Left kidney (tissue), 8 donors: Measurements from ENCODE around the gene UPF2. TPM values are rescaled to one million over a fixed set of nuclear protein-coding genes. Genes with fewer than 3 reads are reported as not detected.
"Not testable (repeated sequence)": the region's sequence is repeated elsewhere in the genome, so short reads cannot be mapped to it uniquely, and the experiment has no call there.

Source experiments
- DNase-seq: peaks from one replicate; pipeline ENCODE4 v3.0.0-alpha.2; 2013
- long read RNA-seq, 8 donors: transcript quantifications; one replicate each; lab custom pipeline, GENCODE V29; 2026
- polyA plus RNA-seq: library from polyadenylated mRNA; unstranded; fragments of 120-200 nt; gene quantifications from one replicate; pipeline ENCODE4 v1.2.1, GENCODE V29; 2013; ENCODE audit not compliant: insufficient read length

UPF2 gene, protein sequence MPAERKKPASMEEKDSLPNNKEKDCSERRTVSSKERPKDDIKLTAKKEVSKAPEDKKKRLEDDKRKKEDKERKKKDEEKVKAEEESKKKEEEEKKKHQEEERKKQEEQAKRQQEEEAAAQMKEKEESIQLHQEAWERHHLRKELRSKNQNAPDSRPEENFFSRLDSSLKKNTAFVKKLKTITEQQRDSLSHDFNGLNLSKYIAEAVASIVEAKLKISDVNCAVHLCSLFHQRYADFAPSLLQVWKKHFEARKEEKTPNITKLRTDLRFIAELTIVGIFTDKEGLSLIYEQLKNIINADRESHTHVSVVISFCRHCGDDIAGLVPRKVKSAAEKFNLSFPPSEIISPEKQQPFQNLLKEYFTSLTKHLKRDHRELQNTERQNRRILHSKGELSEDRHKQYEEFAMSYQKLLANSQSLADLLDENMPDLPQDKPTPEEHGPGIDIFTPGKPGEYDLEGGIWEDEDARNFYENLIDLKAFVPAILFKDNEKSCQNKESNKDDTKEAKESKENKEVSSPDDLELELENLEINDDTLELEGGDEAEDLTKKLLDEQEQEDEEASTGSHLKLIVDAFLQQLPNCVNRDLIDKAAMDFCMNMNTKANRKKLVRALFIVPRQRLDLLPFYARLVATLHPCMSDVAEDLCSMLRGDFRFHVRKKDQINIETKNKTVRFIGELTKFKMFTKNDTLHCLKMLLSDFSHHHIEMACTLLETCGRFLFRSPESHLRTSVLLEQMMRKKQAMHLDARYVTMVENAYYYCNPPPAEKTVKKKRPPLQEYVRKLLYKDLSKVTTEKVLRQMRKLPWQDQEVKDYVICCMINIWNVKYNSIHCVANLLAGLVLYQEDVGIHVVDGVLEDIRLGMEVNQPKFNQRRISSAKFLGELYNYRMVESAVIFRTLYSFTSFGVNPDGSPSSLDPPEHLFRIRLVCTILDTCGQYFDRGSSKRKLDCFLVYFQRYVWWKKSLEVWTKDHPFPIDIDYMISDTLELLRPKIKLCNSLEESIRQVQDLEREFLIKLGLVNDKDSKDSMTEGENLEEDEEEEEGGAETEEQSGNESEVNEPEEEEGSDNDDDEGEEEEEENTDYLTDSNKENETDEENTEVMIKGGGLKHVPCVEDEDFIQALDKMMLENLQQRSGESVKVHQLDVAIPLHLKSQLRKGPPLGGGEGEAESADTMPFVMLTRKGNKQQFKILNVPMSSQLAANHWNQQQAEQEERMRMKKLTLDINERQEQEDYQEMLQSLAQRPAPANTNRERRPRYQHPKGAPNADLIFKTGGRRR
- polyA plus RNA-seq, result 42.8 TPM
- long read RNA-seq, donor 1, partial matches to known transcripts, result 22 of 23 reads
- long read RNA-seq, donor 1, other reads (novel, unspliced or antisense), result 0 of 23 reads
- long read RNA-seq, donor 2, partial matches to known transcripts, result 34 of 43 reads
- long read RNA-seq, donor 2, other reads (novel, unspliced or antisense), result 8 of 43 reads
- long read RNA-seq, donor 3, partial matches to known transcripts, result 68 of 71 reads
- long read RNA-seq, donor 3, other reads (novel, unspliced or antisense), result 0 of 71 reads
- long read RNA-seq, donor 4, result 0 reads
- long read RNA-seq, donor 5, full-length matches to known transcripts, result 2 of 62 reads
- long read RNA-seq, donor 5, partial matches to known transcripts, result 60 of 62 reads
- long read RNA-seq, donor 5, other reads (novel, unspliced or antisense), result 0 of 62 reads
- long read RNA-seq, donor 6, partial matches to known transcripts, result 30 of 31 reads
- long read RNA-seq, donor 6, other reads (novel, unspliced or antisense), result 0 of 31 reads
- long read RNA-seq, donor 7, full-length matches to known transcripts, result 6 of 51 reads
- long read RNA-seq, donor 7, partial matches to known transcripts, result 45 of 51 reads
- long read RNA-seq, donor 7, other reads (novel, unspliced or antisense), result 0 of 51 reads
- long read RNA-seq, donor 8, full-length matches to known transcripts, result 3 of 25 reads
- long read RNA-seq, donor 8, partial matches to known transcripts, result 22 of 25 reads
- long read RNA-seq, donor 8, other reads (novel, unspliced or antisense), result 0 of 25 reads

DNA sequence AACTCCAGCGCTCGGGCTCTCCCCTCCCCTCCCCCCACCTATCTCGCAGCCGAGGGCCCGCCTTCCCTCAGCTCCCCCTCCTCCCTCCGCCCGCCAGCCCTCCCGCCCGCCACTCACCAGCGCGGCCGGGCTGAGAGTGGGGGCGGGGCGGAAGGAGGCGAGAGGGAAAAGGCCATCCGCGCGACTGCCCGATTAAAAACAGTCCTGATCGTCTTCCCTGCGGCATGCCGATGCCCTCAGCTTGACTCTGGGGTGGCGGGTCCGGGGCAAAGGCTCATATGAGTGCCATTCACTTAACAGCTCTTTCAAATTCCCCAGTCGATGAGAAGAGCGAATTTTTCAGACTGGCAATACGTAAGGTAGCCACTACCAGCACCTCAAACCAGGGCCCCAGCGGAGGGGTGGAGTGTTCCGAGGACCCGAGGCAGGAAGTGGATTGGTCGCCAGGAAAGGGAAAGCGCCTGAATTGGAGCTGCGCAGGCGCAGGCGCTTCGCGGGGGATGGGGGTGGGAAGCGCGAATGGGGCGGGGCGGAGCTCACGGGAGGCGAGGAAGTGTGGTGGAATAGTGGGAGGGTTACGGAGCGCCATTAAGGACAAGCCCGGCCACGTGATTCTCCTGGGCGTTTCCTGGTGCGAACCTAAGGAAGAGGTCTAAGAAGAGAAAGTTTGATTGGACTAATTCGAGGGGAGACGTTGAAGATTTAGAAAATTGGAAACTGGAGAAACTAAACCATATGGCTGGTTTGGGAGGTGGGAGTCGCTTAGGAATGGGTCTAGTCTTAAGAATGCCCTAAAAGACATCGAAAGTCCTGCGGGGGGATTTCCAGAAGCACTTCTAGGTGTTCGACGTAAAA lies at the start of gene UPF2:
Gene UPF2, minus strand, starts transcription at position 13 of the 855 bp plus-strand sequence. CDS start 7,386 bp downstream, outside the sequence.
- peak; percentile 98 for DNase-seq

DNA sequence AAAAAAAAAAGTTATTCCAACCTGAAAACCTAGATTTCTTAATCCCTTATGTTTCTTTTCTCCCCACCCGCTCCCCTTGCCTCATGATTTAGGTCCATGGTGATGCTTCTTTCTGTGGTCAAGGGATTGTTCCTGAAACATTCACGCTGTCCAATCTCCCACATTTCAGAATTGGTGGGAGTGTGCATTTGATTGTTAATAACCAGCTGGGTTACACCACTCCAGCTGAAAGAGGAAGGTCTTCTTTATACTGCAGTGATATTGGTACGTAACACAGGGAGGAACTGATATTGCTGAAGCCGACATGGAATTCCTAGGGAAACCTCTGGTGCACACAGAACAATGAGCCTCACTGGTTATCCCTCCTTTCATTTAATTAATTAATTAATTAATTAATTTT lies 48.8 kb upstream of the UPF2 start:
- no peak for DNase-seq

DNA sequence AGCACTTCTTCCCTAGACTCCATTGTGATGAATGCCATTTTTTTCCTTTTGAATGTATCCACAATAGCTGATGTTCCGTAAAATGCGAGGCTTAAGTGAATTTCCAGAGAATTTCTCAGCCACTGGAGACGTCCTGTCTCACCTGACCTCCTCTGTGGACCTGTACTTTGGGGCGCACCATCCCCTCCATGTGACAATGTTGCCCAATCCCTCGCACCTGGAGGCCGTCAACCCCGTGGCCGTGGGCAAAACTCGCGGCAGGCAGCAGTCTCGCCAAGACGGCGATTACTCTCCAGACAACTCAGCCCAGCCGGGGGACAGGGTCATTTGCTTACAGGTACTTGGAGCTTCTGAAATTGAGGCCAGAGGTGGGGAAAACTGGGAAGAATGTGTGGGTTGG lies 46.3 kb upstream of the UPF2 start:
- DNase-seq, result no peak

DNA sequence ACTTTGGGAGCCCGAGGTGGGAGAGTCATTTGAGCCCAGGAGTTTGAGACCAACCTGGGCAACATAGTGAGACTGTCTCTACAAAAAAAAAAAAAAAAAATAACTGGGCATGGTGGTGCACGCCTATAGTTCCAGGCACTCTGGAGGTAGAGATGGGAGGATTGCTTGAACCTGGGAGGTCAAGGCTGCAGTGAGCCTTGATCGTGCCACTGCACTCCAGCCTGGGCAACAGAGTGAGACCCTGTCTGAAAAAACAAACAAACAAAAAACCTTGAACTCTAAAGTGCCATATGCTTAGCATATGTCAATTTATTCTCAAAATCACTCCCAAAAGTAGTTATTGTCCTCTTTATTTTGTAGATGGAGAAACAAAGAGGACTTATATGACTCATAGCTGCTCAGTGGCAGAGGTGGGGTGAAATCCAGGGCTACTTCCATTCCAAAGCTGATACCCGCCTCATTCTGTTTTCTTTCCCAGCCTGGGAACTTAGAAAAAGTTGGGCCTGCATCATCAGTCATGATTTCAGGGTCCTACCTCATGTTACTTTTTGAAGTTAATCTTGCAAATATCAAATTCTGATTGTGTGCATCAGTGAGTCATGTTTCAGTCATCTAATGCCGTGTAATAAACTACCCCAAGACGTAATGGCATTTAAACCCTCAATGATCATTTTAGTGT lies 39.4 kb upstream of the UPF2 start:
- no peak for DNase-seq

DNA sequence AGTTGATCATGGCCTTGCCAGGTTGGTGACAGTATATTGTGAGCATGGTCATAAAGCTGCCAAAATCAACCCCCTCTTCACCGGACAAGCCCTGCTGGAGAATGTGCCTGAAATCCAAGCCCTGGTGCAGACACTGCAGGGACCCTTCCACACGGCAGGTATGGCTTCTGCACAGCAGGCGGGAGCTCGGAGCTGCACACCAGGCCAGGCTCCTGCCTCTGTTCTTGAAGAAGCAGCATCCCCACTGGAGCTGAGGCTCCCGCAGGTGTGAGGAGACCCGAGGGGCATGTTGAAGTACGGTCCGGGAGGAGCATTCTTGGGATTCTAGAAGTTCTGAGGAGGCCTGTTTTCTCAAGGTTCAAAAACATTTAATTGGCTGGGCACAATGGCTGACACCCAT lies 38.9 kb upstream of the UPF2 start:
- DNase-seq, result no peak

DNA sequence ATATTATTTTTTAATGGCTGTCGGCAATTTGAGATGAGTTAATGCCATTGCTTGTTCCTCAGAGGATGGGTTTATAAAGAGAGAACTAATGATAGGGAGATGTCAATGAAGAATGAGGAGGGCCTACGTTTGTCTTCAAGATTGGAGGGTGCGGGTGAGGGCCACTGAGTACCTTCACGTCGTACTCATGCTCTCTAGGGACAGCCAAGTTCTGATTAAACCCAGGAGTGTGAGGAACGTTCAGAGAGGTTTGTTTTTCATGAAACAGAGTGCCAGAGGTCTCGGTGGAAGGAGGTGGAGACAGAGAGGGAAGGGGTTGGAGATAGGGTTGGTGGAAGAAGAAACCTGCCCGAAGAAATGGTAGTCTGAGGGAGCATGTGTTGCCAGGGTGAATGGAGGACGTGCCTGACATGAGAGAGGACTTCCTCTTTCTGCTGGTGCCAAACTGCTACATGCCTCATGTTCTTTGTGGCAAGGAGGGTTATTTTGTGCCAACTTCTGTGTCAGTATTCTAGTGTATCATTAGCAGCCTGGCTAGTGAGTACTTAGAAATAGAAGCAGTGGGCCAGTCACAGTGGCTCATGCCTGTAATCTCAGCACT lies 35.1 kb upstream of the UPF2 start:
- DNase-seq, result no peak

DNA sequence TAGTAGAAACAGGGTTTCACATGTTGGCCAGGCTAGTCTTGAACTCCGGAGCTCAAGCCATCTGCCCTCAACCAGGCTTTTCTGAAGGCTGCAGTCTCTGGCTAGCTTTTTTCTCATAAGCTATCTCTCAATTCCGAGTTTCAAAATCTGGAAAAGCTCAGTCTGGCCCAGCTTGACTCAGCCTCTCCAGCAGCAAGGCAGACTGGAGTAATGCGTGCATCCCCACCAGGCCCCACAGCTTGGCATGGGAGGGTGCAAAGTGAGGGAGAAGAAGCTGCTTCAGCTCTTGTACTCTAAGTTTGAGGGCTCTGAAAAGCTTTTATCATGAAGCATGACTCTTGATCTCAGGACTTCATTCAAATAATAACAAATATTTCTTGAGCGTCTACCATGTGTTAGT lies 30.9 kb upstream of the UPF2 start:
- DNase-seq, result no peak

DNA sequence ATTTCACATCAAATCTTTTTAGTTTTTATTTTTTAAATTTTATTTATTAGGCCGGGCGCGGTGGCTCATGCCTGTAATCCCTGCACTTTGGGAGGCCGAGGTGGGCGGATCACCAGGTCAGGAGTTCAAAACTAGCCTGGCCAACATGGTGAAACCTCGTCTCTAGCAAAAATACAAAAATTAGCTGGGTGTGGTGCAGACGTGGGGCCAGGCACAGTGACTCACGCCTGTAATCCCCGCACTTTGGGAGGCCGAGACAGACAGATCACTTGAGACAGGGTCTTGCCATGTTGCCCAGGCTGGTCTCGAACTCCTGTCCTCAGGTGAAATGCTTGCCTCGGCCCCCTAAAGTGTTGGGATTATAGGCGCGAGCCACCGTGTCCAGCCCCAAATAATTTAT lies 28.8 kb upstream of the UPF2 start:
- DNase-seq, result not testable (repeated sequence)

DNA sequence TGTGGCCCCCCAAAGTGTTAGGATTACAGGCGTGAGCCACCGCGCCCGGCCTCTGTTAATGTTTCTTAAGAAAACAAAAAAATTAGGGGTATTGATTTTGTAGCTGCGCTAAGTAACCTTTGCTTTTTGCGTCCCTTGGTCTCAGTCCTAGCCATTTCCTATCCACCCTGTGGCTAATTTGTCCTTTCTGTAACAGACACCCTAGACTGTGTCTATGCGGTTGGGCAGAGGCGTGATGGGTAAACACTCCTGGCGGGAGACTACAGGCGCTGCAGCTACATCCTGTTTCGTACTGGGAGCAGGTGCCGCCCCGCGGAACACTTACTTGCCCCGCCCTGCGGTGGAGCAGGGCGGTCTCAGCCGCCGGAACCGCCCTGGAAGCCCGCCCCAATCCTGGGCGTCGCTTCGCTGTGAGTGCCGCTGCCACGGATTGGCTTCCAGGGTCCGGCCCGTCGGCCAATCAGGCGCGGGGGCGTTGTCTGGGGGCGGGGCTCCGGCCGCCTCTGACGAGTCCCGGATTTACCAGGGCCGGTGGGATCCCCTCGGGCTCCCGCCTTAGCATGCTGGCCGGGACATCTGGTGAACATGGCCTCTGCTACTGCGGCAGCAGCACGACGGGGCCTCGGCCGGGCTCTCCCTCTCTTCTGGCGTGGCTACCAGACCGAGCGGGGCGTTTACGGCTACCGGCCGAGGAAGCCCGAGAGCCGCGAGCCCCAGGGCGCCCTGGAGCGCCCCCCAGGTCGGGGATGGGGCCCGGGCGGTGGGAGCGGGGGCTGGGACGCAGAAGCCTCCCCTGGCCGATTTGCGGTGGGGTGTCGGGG lies 26.1 kb upstream of the UPF2 start, which contains the start of gene DHTKD1:
Gene DHTKD1, plus strand, starts transcription at position 506 of the 821 bp plus-strand sequence. Its CDS starts 80 bp downstream, at position 586.
- peak; percentile 97 for DNase-seq

DNA sequence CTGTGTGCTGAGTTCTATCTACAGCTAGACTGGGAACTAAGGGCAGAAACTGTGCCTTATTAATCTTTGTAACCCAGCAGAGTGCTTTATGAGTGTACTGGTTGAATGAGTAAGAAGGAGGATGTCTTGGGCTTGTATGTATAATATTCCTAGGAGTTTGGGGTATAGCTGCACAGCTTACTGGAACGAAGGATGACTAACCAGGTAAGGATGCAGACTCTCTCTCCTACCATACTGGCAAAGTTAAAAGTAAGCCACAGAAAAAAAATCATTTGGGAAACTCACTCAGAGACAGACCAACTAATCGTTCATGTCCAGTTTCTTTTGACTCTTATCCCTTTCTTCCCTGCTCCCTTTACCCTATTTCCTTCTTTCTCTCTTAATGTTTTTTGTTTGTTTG lies 24.7 kb upstream of the UPF2 start:
- no peak for DNase-seq

DNA sequence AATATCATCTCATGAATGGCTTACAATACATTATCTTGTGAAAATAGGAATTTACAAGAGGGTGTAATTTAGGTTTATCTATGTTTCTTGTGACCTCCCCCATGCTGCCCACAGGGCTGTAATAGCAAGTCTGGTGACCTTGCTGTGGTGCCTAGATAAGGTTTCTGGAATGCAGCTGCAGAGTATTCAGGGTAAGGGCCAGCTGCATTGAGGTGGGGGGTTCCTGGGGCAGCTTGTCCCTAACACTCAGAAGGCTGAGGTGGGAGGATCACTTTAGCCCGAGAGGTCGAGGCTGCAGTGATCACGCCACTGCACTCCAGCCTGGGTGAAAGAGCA lies 20.8 kb upstream of the UPF2 start:
- no peak for DNase-seq

DNA sequence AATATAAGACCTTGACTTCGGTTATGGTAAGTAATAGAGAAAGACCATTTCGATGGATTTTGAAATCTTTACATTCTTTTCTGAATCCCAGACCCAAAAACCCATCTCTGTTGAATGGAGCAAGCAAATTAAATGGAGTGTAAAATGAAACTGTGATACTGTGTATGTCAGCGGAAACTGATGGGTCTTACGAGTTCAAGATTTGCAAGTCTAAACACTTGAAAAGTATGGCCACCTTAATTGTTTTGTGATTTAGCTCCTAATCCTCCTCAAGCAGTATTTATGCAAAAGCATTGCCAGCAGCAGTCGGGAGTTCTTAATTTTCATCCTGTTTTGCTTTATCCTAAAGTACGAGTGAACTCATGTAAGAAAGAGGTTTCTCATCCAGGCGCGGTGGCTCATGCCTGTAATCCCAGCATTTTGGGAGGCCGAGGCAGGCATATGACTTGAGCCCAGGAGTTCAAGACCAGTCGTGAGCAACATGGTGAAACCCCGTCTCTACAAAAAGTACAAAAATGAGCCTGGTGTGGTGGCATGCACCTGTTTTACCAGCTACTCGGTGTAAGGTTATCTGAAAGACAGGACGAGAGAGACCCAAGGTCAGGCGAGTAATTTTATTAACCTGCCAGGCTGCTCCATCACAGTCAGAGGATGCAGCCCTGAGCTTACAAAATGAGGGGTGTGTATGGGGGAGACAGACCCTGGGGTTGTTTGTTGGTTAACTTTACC lies 20.3 kb upstream of the UPF2 start:
- no peak for DNase-seq

DNA sequence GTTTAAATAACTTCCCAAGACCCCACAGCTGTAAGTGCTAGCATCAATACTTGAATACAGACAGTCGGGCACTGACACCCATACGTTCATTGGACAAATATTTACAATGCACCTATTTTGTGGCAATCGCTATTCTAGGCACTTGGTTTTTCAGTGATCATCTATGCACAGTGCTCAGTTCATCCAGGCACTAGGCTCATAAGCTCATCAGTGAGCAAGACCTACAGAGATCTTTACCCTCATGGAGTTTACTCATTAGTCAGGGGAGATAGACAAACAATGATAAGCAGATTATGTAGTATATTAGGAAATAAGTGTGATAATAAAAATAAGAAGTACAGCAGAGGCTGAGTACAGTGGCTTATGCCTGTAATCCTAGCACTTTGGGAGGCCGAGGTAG lies 18.5 kb upstream of the UPF2 start:
- DNase-seq, result no peak

DNA sequence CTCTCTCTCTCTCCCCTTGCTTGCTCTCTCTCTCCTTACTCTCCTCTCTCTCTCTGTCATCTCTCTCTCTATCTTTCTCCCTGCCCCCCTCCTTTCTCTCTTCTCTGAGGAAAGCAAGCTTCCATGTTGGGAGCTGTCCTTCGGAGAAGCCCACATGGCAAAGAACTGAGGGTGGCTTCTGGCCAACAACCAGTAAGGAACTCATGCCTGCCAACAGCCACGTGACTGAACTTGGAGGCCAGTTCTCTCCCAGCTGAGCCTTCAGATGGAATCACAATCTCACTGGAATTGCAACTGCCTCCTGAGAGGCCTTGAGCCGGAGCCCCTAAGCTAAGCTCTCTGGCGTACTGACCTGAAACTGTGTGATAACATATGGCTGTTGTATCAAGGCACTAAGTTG lies 14.1 kb upstream of the UPF2 start:
- DNase-seq, result no peak

DNA sequence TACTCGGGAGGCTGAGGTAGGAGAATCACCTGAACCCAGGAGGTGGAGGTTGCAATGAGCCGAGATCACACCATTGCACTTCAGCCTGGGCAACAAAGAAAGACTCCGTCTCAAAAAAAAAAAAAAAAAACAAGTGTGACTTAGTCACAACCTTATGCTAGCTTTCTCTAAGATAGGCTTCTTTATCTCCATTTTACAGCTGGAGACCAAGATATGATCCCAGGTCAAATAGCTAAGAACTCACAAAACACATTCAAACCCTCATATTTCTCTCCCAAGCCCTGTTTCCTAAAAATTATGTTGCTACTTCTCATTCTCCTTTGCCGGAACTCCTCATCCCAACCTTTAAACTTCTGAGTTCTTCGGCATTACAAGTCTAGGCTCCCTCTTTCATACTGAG lies 13.1 kb upstream of the UPF2 start:
- DNase-seq, result no peak

DNA sequence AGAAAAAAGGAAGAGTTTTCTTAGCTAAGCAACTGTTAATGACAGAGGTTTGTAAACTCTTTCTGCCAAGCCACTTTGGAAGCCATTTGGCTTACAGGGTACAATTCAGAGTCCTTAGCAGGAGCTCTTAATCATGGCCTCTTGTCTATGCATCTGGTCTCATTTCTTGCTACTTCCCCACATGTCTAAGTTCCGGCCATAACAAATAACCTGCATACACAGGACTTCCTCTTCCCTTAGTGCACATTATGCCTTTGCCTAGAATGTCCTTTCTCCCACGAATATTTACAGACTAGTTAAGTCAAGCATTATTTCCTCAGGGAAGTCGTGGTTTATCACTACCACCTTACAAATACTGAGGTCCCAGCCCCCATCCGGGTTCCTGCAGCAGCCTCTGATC lies 8.6 kb upstream of the UPF2 start:
- DNase-seq, result no peak

DNA sequence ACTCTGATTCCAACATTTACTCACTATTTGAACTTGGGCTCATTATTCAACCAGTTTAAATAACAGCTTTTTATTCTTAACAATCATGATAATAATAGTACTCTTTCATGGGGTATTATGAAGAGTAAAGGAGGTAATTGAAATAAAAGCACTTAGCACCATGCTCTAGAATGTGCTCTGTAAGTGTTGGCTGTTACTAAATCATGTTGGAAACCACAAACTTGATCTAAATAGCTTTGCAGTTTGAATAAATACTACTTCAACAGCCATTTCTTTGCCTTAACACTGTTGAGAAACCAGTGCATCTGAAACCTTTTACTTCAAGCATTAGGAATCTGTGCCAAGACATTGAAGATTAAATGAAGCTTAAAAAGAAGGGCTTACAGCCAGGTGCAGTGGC lies 7.9 kb upstream of the UPF2 start:
- DNase-seq, result no peak
